Effector CD8-positive, alpha-beta T cell (primary cell): Measurements from ENCODE around the gene SPAG16.

Experiments used
- DNase-seq: peaks from one replicate; lab custom pipeline; 2025; lab: John Stamatoyannopoulos, UW

Gene SPAG16

DNA sequence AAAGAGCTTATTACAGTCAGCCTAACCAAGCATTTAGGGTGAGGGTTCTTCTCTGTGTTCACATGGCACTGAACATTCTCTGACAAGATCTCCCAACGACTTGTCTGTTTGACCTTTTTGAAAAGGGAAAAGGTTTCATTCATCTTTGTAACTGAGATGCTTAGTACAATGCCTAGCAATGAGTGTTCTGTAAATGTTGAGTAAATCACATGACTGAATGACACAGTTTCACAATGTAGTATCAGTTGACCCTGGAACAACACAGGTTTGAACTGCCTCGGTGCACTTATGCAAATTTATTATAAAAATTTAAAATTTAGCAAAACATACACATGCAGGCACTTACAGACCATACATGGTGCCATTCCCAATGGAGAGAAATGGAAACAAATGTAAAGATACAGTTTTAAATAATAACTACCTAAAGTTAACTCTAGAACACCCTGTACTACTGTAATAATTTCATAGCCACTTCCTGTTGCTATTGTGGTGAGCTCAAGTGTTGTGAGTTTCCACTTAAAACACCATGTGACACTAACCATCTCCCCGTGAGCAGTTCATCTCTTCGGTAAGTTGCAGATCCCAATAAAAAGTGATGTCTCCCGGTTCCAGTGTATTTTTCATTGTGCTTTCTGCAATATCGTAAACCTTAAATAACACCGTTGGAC lies 1092.5 kb downstream of the SPAG16 start:
- DNase-seq, result no peak

DNA sequence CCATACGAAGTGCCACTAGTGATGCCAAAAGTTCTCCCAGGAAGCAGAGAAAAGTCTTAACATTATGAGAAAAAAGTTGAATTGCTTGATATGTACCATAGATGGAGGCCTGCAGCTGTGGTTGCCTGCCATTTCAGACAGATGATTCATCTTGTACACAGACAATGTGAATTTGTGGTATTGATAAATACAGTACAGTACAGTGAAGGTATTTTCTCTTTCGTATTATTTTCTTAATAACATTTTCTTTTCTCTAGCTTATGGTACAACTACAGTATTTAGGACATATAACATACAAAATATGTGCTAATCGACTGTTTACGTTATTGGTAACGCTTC lies 1093.0 kb downstream of the SPAG16 start:
- no peak for DNase-seq

DNA sequence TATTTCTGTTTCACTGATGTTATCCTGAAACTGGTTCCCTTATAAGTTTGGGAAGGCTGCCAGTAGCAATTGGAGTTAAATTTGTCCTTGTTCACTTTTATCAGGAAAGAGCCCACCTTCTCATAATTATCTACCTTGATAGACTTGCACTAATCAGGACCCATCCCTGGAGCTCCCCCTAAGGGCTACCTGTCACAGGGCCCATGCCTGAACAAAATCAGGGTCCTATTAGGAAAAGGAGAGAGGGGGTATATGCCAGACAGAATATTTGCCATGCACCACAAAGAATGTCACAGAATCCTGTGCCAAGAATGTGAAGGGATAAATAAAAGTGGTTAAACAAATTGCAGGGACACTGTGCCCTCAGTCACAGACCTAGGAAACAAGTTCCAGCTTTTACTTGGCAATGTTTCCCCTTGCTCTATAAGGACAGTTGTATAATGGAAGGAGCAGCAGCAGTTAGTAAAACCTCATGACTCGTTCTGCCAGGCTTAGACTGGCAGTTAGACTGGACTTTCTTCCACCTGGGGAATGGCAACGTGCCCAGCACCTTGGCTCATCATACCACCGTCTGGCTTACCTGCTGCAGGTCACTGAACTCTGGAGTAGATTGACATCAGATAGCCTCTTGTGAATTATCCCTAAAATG lies 1094.3 kb downstream of the SPAG16 start:
- DNase-seq, result no peak

DNA sequence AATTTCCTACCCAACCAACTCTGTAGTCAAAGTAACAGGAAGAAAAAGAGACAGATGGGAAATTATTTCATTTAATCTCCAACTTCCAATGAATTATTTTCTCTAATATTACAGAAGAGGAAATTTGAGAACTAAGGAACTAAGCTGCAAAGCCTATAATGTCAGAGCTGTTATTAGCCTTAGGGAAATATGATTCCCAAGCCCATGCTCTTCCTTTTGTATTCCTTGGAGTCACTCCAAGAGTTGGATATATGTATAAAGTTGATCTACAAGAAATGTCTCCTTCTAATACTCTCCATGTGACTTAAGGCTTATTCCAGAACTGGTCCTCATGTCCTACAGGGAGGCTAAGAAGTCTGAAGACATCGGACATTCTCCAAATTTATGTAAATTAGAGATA lies 1095.0 kb downstream of the SPAG16 start:
- DNase-seq, result no peak

DNA sequence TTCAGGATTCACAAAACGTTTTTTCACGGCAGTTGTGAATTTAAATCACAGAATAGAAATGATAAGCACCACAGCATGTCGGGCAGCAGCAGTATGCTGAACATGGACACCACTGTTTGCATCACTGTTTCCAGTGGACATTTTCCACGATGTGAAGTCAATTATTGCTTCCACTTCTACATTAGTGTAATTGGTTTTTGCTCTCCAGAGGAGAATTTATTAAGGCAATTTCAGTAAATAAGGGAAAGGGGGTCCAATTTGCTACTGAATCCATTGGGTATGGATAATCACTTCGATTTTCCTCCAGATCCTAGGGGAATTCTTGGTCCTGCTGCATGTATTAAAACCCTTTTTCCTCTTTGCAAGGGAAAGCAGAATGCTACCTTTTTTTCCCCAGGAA lies 1096.4 kb downstream of the SPAG16 start:
- no peak for DNase-seq

DNA sequence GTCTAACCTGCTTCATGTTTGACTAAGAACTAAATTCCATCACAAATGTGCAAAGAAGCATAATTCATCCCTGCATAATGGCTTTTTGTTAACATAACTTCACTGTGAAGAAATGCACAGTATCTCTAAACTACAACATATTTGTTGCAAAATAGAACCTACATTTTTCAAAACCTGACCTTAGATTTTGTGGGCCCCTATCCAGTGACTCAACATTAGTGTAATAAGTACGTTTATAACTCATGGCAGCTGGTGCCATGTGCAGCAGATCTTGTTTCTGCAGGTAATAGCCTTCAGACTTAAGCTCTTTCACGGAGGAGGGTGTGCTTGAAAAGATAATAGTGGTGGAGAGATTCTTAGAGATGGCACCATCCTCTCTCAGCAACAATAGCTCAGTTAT lies 1098.0 kb downstream of the SPAG16 start:
- DNase-seq, result no peak

DNA sequence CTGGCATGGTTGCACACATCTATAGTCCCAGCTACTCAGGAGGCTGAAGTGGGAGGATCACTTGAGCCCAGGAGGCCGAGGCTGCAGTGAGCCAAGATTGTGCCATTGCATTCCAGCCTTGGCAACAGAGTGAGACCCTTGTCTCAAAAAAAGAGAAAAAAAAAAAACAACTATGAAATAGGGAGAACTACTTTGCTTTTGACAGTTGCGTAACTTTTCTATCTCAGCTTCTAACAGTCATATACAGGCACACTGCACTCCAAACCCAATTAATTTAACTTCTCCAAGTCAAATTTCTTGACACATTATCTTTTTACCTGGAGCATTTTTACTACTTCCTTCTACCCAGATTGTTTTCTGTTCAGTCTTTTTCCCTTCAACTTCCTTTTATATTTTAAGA lies 1102.5 kb downstream of the SPAG16 start:
- no peak for DNase-seq

DNA sequence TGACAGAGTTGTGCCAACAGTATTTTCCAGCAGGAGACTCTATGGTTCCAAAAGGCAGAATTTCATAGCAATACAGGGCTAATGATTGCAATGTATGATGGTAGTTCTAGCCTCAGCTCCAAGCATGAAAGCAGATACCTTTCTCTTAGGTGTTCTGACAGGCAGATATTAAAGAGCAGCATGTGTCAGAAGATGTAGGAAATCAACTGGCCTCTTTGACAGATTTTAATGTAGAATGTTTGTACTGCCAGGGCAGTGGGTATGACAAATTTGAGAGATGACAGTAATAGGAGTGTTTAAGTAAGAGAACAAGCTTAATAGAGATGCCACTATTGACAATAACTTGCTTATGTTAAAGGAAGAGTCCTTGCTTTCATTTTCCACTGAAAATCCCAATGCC lies 1105.1 kb downstream of the SPAG16 start:
- no peak for DNase-seq

DNA sequence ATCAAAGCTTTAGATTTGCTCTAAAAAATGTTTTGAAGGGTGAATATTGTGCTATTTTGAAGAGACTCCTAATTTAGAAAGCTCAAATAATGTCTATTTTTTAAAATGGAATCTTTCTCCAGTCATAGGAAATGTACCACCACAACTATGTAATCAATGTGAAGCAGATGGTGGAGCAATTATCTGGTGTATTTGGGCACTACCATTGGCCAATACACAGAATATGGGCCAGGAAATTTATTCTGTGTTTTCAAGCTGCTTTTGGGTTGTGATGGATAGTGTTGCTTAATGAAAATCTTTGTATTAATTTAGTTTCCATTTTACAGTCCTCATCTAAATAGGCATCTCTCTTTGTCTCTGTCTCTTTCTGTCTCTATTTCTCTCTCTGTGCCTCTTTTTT lies 1109.5 kb downstream of the SPAG16 start:
- DNase-seq, result no peak

DNA sequence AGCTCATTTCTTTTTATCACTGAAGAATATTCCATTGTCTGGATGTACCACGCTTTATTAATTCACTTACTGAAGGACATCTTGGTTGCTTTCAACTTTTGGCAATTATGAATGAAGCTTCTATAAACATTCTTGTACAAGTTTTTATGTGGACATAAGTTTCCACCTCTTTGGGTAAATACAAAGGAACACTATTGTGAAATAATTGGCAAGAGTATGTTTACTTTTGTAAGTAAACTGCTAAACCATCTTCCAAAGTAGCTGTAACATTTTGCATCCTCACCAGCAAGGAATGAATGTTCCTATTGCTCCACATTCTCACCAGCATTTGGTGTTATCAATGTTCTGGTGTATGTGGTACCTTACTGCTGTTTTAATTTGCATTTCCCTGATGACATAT lies 1110.8 kb downstream of the SPAG16 start:
- no peak for DNase-seq

DNA sequence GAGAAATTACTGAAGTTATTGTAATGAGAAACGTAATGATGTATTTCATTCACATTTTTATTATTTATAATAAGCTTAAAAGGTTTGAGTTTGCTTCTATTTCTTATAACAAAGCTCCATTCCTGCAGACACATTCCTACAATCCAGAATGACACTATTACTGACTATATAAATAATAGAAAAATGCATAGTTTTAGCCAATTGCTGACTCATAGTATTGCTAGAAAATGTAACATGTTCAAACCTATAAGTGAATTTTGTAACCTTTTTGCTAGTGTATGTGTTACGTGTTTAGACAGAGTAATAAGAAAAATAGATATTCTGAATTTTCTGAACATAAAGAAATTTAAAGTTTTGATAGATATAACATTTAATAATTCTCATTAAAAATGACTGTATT lies 1117.3 kb downstream of the SPAG16 start:
- DNase-seq, result no peak

DNA sequence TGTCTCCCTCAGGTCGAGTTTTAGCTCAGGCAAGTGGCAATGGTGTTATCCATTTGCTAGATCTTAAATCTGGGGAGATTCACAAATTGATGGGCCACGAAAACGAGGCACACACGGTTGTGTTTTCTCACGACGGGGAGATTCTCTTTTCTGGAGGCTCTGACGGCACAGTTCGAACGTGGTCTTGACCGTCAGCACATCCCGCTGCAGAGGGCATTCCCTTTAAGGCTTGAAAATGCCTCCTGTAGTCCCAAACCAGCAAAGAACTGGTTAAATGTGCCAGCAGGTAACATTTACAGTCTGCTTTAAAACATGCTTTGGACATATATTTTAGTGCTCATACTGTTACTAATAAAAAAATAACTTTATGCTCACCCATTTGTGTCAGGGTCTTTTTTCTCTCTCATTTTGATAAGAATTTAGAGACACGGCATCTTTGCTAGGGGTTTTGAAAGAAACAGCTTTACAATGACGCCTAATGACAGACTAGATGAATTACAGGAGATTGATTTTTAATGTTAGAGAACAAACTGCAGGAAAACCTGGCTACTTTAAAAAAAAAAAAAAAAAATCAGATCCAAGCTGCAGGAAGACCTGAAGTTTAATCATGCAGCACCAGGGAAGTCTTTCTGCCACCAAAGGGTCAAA lies 1126.0 kb downstream of the SPAG16 start:
- DNase-seq, result no peak

DNA sequence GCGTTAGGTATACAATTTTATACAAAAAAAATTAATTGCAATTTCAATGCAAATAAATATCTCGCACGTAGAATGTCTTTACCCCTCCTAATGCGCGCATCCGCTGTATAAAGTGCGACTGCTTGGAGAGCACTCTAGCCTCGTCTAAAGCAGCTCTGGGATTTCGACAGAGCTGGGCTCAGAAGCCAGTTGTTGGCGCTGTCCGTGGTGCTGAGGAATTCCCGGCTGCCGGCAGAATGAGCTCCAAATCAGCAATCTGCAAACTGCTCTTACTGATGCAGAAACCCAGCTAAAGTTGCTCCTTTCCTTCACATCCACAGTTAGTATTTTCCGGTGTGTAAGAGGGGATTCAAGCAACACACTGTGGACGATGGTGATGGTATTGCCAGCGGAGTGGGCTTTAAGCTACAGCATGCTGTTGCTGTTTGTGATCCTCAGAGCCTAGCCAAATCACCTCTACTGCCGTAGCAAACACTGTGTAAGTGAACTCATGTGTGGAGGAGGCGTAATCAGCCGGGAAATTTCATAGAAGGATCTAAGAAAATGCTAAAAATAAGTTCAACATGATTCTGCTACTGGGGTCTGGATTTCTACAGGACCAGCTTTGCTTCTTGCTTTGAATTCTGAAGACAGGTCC lies 1126.8 kb downstream of the SPAG16 start, which contains the start of gene VWC2L:
VWC2L (plus strand) TSS at position 137 of the 637 bp plus-strand sequence. CDS start 3,140 bp downstream, outside the sequence.
- no peak for DNase-seq

DNA sequence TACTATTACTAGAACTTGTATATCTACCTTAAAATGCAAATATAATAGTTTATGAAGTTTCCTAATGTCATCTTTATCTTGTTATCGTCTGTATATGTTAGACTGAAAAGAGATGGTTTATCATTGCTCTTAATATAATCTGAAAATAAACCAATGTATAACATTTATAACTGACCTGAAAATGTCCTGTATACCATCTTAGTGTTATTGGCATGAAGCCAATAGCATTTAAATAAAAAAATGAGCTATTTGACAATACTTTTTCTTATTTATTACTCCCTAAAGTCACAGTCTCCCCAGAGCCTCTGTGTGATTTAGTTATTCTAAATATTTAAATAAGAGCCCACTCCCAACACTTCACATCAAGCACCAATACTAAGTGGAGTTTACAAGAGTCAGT lies 1128.4 kb downstream of the SPAG16 start:
- DNase-seq, result no peak

DNA sequence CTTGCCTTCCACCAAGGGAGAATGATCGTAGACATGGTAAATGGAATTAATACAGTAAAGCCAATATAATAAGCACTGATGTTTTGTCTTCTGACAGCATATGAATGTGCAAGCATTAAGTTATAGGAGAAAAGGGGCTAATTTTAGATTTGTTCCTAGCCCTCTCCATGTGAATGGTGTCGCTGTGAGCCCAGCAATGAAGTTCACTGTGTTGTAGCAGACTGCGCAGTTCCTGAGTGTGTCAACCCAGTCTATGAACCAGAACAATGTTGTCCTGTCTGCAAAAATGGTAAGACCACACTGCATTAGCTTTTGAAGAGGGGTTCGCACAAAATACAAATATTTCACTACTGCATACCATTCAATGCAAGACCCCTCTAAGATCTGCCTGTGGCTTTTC lies 1152.2 kb downstream of the SPAG16 start:
- DNase-seq, result no peak

DNA sequence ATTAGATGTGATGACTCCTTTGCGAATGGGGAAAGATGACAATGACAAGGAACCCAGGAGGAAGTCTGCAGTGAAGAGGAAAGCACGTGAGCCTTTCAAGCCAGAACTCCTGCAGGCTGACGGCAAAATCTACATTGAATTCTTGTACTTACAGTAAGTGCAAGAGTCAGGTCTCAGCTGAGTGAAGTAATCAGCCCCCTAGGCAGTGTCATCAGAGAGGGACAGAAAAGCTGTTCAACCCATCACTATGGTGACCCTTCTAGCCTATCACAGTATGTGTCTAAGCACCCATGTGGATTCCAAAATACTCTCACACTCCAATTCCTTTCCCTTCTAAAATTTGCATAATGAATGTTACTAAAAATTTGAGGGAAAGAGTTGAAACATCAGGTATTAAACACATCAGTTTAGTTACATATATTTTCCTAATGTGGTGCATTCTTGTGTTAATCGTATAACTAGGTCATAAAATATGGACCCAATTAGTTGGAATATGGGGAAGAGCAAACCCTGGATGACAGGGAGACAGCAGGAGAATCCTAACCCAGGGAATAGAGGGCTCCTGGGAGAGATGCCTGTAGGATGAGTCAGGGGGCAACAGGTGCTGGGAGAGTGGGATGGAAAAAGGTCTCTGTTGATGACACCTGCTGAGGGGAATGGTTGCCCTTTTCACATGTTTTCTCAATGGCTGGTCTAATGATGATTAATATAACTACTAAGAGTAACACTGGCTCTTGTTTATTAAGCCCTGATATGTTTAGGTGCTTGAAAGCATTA lies 1166.0 kb downstream of the SPAG16 start:
- no peak for DNase-seq

DNA sequence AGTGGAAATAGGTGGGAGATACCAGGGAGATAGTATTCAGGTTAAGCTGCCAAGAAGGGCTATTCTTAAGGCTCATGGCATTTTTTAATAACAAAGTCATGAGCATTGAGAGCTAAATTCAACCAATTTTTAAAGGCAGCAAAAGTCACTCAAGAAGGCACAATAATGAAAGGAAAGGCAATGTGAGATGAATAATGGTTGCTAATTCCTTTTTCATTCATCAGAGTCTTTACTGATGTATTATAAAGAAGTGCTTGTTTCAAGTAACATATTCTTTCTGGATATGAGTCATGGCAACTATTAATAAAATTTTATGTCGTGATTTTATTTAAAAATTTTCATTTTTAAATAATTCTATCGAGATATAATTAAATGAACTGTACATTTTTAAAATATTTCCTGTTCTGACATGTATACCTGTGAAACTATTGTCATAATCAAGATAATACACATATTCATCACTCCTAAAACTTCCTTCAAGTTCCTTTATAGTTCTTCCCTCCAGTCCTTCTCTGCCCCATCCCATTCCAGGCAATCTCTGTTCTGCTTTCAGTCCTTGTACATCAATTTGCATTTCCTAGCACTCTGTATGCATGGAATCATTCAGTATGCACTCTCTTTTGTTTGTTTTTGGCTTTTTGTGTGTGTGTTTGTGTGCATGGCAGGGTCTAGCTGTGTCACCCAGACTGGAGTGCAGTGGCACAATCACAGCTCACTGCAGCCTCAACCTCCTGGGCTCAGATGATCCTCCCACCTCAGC lies 1167.4 kb downstream of the SPAG16 start:
- DNase-seq, result no peak
